Stimulated activated CD4-positive, alpha-beta T cell treated with anti-CD3 and anti-CD28 coated beads, Interleukin-12 subunit alpha, Interleukin-12 subunit beta, amount 100 ng/mL, for 48 hours (primary cell): ENCODE results near the gene CBLIF.
"Not testable (repeated sequence)": the region's sequence is repeated elsewhere in the genome, so short reads cannot be mapped to it uniquely, and the experiment has no call there.

Experiments used
- DNase-seq, 3 donors: peaks; one replicate each; pipeline ENCODE4 v3.0.0-alpha.2; 2020; ENCODE audit warnings: low read depth in 2 of 3, low spot score in 1 of 3

Gene CBLIF

GRCh38 chr11:59800390-59801025 is 44.8 kb downstream of the CBLIF start:
- no peak for DNase-seq

GRCh38 chr11:59794417-59794816 is 50.9 kb downstream of the CBLIF start:
- DNase-seq = no peak

- no peak for DNase-seq
These were observed 52.8 kb downstream of the CBLIF start for GRCh38 chr11:59792507-59792906.

- DNase-seq = no peak
These were observed 53.7 kb downstream of the CBLIF start for GRCh38 chr11:59791639-59792038.

- DNase-seq = no peak
These were observed 57.5 kb downstream of the CBLIF start for GRCh38 chr11:59787816-59788215.

- no peak for DNase-seq
These were observed 58.1 kb downstream of the CBLIF start for GRCh38 chr11:59787255-59787588.

- no peak for DNase-seq
These were observed 59.5 kb downstream of the CBLIF start for GRCh38 chr11:59785818-59786217.

- DNase-seq = not testable (repeated sequence)
These were observed 60.9 kb downstream of the CBLIF start for GRCh38 chr11:59784441-59784840.

- no peak for DNase-seq
These were observed 61.6 kb downstream of the CBLIF start for GRCh38 chr11:59783632-59784090.

- no peak for DNase-seq
These were observed 63.2 kb downstream of the CBLIF start for GRCh38 chr11:59782080-59782479.

- no peak for DNase-seq
These were observed 65.8 kb downstream of the CBLIF start for GRCh38 chr11:59779487-59779886.
